B cell (primary cell): Measurements from ENCODE around the gene C1orf105. TPM values are rescaled to one million over a fixed set of nuclear protein-coding genes. Genes with fewer than 3 reads are reported as not detected.

Experiments used
- ATAC-seq: fragments of 200-7000 bp; cut with Tn5 transposase; one replicate; pipeline ENCODE4 v1.10.0; 2021; ENCODE audit warnings: low read depth, mild to moderate bottlenecking, moderate number of reproducible peaks, moderate library complexity
- CTCF ChIA-PET: fragments of 350-600 bp; sonication (Branson Sonifier 250); formaldehyde crosslinking; loops from one replicate; lab custom pipeline; 2021; ENCODE audit warnings: antibody characterized with exemption, inconsistent platforms; lab: Charles Lee
- POLR2A ChIA-PET: fragments of 350-600 bp; sonication (Branson Sonifier 250); formaldehyde crosslinking; loops from one replicate; lab custom pipeline; 2021; ENCODE audit warnings: antibody characterized with exemption; lab: Charles Lee
- DNase-seq: peaks from one replicate; pipeline ENCODE4 v3.0.0; 2013
- H2AFZ ChIP-seq: 2 replicates; pipeline ENCODE4 v1.6.1; 2012; ENCODE audit warnings: mild to moderate bottlenecking, low read depth, low read length; ENCODE audit not compliant: insufficient read depth, poor library complexity, severe bottlenecking
- H3K27ac ChIP-seq, 2 donors: 1 replicate in 1 of 2; 2 replicates in 1 of 2; pipeline ENCODE4 v1.5.1; 2012 to 2013; ENCODE audit warnings: low read length in 2 of 2, mild to moderate bottlenecking in 2 of 2, moderate library complexity in 1 of 2
- H3K27me3 ChIP-seq, 4 experiments: fragments of 200-600 bp in 1 of 4; sonication (generic) in 1 of 4; replicated peaks in 1 of 4; 1 replicate in 2 of 4; 2 replicates in 2 of 4; pipeline versions ENCODE4 v1.6.1 to v1.7.0; 2013 to 2016; ENCODE audit warnings: low read length in 3 of 4, mild to moderate bottlenecking in 2 of 4, mixed read lengths in 1 of 4, moderate library complexity in 1 of 4; ENCODE audit not compliant: insufficient read depth in 4 of 4, control insufficient read depth in 3 of 4; ENCODE audit errors: control extremely low read depth in 1 of 4
- H3K36me3 ChIP-seq, 2 experiments: replicated peaks in 1 of 2; 1 replicate in 1 of 2; 2 replicates in 1 of 2; pipeline versions ENCODE4 v1.6.1 to v1.7.1; 2013; ENCODE audit warnings: low read length in 1 of 2; ENCODE audit not compliant: insufficient read depth in 2 of 2, control insufficient read depth in 1 of 2; ENCODE audit errors: control extremely low read depth in 1 of 2, extremely low read depth in 1 of 2
- H3K4me1 ChIP-seq, 2 donors: fragments of 200-600 bp in 1 of 2; sonication (generic) in 1 of 2; 1 replicate in 1 of 2; 2 replicates in 1 of 2; pipeline versions ENCODE4 v1.5.1 to v1.6.1; 2013 to 2017; ENCODE audit warnings: low read length in 2 of 2; ENCODE audit not compliant: control insufficient read depth in 2 of 2, insufficient read depth in 2 of 2
- H3K4me2 ChIP-seq: replicated peaks from 2 replicates; pipeline ENCODE3; 2012; ENCODE audit warnings: mild to moderate bottlenecking, low read depth, low read length; ENCODE audit not compliant: poor library complexity, severe bottlenecking
- H3K4me3 ChIP-seq, 5 experiments: fragments of 200-600 bp in 1 of 5; sonication (generic) in 1 of 5; 1 replicate in 3 of 5; 2 replicates in 2 of 5; pipeline versions ENCODE4 v1.5.1 to v1.7.0; 2011 to 2016; ENCODE audit warnings: low read length in 4 of 5, mild to moderate bottlenecking in 4 of 5, low read depth in 2 of 5, control low read depth in 1 of 5, moderate library complexity in 1 of 5; ENCODE audit not compliant: insufficient read depth in 1 of 5; ENCODE audit errors: control extremely low read depth in 1 of 5, extremely low read depth in 1 of 5
- H3K79me2 ChIP-seq: fragments of 200-600 bp; sonication (generic); one replicate; pipeline ENCODE4 v1.6.0; 2016; ENCODE audit warnings: low read length; ENCODE audit not compliant: control insufficient read depth, insufficient read depth
- H3K9ac ChIP-seq: fragments of 200-600 bp; sonication (generic); 2 replicates; pipeline ENCODE4 v1.6.1; 2017; ENCODE audit warnings: mild to moderate bottlenecking, low read length, moderate library complexity
- H3K9me3 ChIP-seq, 3 donors: one replicate each; pipeline versions ENCODE4 v1.6.1 to v1.7.1; 2013; ENCODE audit warnings: low read length in 2 of 3; ENCODE audit not compliant: control insufficient read depth in 2 of 3, insufficient read depth in 1 of 3; ENCODE audit errors: control extremely low read depth in 1 of 3
- H4K20me1 ChIP-seq: 2 replicates; pipeline ENCODE4 v1.6.0; 2012; ENCODE audit warnings: mild to moderate bottlenecking, low read length; ENCODE audit not compliant: insufficient read depth, control insufficient read depth, poor library complexity, severe bottlenecking
- H3K27ac Mint-ChIP-seq: one replicate; pipeline ENCODE4 v1.8.0; 2021; ENCODE audit warnings: mixed read lengths
- H3K27me3 Mint-ChIP-seq: one replicate; pipeline ENCODE4 v1.8.0; 2021; ENCODE audit warnings: mixed read lengths
- H3K4me1 Mint-ChIP-seq: one replicate; pipeline ENCODE4 v1.8.0; 2021; ENCODE audit warnings: mixed read lengths
- H3K4me3 Mint-ChIP-seq: one replicate; pipeline ENCODE4 v1.8.0; 2021; ENCODE audit warnings: mixed read lengths
- H3K9me3 Mint-ChIP-seq: one replicate; pipeline ENCODE4 v1.8.0; 2022; ENCODE audit warnings: mixed read lengths; ENCODE audit not compliant: insufficient read depth
- EZH2 ChIP-seq: IDR thresholded peaks from 2 replicates; pipeline ENCODE4 v1.6.1; 2012; ENCODE audit warnings: borderline replicate concordance, low read depth, mild to moderate bottlenecking, moderate library complexity, low read length; ENCODE audit not compliant: insufficient read depth, poor library complexity, severe bottlenecking
- WGBS: methylation state at CpG from one replicate; pipeline ENCODE4 v1.1.5; 2013; ENCODE audit warnings: missing lambda C conversion rate; ENCODE audit not compliant: insufficient coverage; 5-methylcytosine and 5-hydroxymethylcytosine counted together
- intact Hi-C: fragments of 100-400 bp; cut with micrococcal nuclease; formaldehyde crosslinking; loops from one replicate; pipeline ENCODE4 v1.10.0; 2022
- polyA plus RNA-seq: library from polyadenylated mRNA; depleted of rRNA; stranded (reverse); fragments of >200 nt; gene quantifications from 2 replicates; pipeline ENCODE4 v1.2.3, GENCODE V29; 2012
- total RNA-seq, 2 donors: library from RNA; stranded (reverse); fragments of 120-200 nt in 1 of 2; gene quantifications; 1 replicate in 1 of 2; 2 replicates in 1 of 2; pipeline versions ENCODE4 v1.2.3 to v1.2.4, GENCODE V29; 2013 to 2022
- TF ChIP-seq, protein P1 (sequence below): fragments of 200-600 bp; IDR thresholded peaks from one replicate; pipeline ENCODE4 v1.8.0; 2022; ENCODE audit warnings: antibody characterized with exemption, mild to moderate bottlenecking

C1orf105 gene
- total and polyA plus RNA-seq, 2 donors (not counting 1 experiment from before 2014, with no cell fraction given): not detected

DNA sequence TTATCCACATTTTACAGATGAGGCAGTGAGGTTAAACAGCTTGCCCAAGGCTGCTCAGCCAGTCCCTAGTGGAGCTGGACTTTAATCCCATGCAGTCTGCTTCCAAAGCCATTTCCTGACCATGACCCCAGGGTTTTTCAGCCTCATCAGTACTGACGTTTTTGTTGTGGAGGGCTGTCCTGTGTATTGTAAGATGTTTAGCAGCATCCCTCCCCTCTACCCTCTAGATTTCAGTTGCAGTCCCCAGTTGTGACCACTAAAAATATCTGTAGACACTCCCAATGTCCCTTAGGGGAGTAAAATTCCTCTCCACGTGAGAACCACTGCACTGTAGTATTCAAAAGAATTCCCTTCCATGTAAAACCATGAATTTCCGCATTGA is 30.2 kb upstream of the C1orf105 start:
- ChIA-PET CTCF (interaction anchor here (0.8 to 3.4 kb wide), 9 partner anchors 8 to 388 kb away, joined by 3 to 21 read pairs (median 7); no protein-coding TSS in a partner anchor), POLR2A (interaction anchor here (0.8 to 2.4 kb wide), 5 partner anchors 9 to 205 kb away, joined by 4 to 10 read pairs (median 5); no protein-coding TSS in a partner anchor)
- Mint-ChIP-seq H3K4me1 (peaks cover 56% of the 10 kb centered on the region), H3K27me3 (no peaks in the 10 kb centered on the region), H3K4me3 (peak overlapping the region; percentile 94), H3K27ac (peak overlapping the region; percentile 99), H3K9me3 (no peaks in the 10 kb centered on the region)
- H3K4me1 ChIP-seq: peaks cover 52 to 59% of the 10 kb centered on the region in 2 donors
- intact Hi-C loops: loop anchor here (1.0 to 2.0 kb wide), 2 partner anchors 9 to 47 kb away; no protein-coding TSS in a partner anchor
- peak overlapping the region; percentile 56 for H2AFZ ChIP-seq
- no peaks in the 10 kb centered on the region for H4K20me1 ChIP-seq
- H3K9ac ChIP-seq: peak overlapping the region; percentile 69
- TF ChIP-seq, protein P1, sequence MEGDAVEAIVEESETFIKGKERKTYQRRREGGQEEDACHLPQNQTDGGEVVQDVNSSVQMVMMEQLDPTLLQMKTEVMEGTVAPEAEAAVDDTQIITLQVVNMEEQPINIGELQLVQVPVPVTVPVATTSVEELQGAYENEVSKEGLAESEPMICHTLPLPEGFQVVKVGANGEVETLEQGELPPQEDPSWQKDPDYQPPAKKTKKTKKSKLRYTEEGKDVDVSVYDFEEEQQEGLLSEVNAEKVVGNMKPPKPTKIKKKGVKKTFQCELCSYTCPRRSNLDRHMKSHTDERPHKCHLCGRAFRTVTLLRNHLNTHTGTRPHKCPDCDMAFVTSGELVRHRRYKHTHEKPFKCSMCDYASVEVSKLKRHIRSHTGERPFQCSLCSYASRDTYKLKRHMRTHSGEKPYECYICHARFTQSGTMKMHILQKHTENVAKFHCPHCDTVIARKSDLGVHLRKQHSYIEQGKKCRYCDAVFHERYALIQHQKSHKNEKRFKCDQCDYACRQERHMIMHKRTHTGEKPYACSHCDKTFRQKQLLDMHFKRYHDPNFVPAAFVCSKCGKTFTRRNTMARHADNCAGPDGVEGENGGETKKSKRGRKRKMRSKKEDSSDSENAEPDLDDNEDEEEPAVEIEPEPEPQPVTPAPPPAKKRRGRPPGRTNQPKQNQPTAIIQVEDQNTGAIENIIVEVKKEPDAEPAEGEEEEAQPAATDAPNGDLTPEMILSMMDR: no peak
- TF ChIP-seq EZH2: no peak
- no CpG with 5 or more reads among the region's 3 CpGs for WGBS
- ATAC-seq (no peak), DNase-seq (no peak)
- no peaks in the 10 kb centered on the region for H3K79me2 ChIP-seq
- peak overlapping the region; percentile 76 for H3K4me2 ChIP-seq
- no peaks in the 10 kb centered on the region for H3K36me3 ChIP-seq
- H3K9me3 ChIP-seq: no peaks in the 10 kb centered on the region
- peak overlapping the region; percentile 97 to 98 for H3K27ac ChIP-seq
- peak overlapping the region in 4 of 5 experiments; percentile 43 to 77 (median 62) for H3K4me3 ChIP-seq
- no peaks in the 10 kb centered on the region for H3K27me3 ChIP-seq
